Lower lobe of right lung (tissue), 2 donors: ENCODE data around the gene DNAJC30. TPM values are rescaled to one million over a fixed set of nuclear protein-coding genes. Genes with fewer than 3 reads are reported as not detected.

Source experiments
- ATAC-seq, 2 donors: fragments of 200-7000 bp; cut with Tn5 transposase; one replicate each; pipeline ENCODE4 v1.9.1; 2020 to 2022; ENCODE audit warnings: mild to moderate bottlenecking in 2 of 2, moderate library complexity in 2 of 2
- DNase-seq: peaks from one replicate; pipeline ENCODE4 v3.0.0-alpha.2; 2020
- H3K27ac ChIP-seq: fragments of 200-600 bp; one replicate; pipeline ENCODE4 v1.8.0; 2022
- H3K27me3 ChIP-seq: fragments of 200-600 bp; one replicate; pipeline ENCODE4 v1.8.0; 2022; ENCODE audit warnings: low read depth
- H3K36me3 ChIP-seq: fragments of 200-600 bp; one replicate; pipeline ENCODE4 v1.8.0; 2022; ENCODE audit warnings: mild to moderate bottlenecking
- H3K4me1 ChIP-seq: fragments of 200-600 bp; one replicate; pipeline ENCODE4 v1.8.0; 2022
- H3K4me3 ChIP-seq: fragments of 200-600 bp; one replicate; pipeline ENCODE4 v1.8.0; 2022; ENCODE audit warnings: mild to moderate bottlenecking
- H3K9me3 ChIP-seq: fragments of 200-600 bp; one replicate; pipeline ENCODE4 v1.8.0; 2022
- intact Hi-C: fragments of 100-400 bp; cut with DNase I; formaldehyde crosslinking; loops from one replicate; pipeline ENCODE4 v1.11.0; 2022
- microRNA-seq: library from miRNA; unstranded; fragments of <30 nt; microRNA quantifications from one replicate; pipeline ENCODE4 v1.2.0, GENCODE V29; 2020; ENCODE audit warnings: borderline number of aligned reads
- total RNA-seq: library from RNA; stranded (reverse); fragmentation: NEBNext Ultra II Directional; extraction: Animal tissue kit (Norgen Biotek cat#: 25700); gene quantifications from one replicate; pipeline ENCODE4 v1.2.1, GENCODE V29; 2021
- TF ChIP-seq, protein P1 (sequence below): fragments of 200-600 bp; IDR thresholded peaks from one replicate; pipeline ENCODE4 v1.8.0; 2022; ENCODE audit warnings: antibody characterized with exemption, mild to moderate bottlenecking
- donor health status: DM: no; HTN: yes; CAD: no; lungs with severe emphysema.

Gene DNAJC30
- total RNA-seq, 1 donor from 2014 or later, result 10.5 TPM

- no peaks in the 10 kb centered on the region for H3K4me1 ChIP-seq
- TF ChIP-seq, protein P1, sequence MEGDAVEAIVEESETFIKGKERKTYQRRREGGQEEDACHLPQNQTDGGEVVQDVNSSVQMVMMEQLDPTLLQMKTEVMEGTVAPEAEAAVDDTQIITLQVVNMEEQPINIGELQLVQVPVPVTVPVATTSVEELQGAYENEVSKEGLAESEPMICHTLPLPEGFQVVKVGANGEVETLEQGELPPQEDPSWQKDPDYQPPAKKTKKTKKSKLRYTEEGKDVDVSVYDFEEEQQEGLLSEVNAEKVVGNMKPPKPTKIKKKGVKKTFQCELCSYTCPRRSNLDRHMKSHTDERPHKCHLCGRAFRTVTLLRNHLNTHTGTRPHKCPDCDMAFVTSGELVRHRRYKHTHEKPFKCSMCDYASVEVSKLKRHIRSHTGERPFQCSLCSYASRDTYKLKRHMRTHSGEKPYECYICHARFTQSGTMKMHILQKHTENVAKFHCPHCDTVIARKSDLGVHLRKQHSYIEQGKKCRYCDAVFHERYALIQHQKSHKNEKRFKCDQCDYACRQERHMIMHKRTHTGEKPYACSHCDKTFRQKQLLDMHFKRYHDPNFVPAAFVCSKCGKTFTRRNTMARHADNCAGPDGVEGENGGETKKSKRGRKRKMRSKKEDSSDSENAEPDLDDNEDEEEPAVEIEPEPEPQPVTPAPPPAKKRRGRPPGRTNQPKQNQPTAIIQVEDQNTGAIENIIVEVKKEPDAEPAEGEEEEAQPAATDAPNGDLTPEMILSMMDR, result no peak
- peaks cover 25% of the 10 kb centered on the region for H3K27me3 ChIP-seq
- H3K36me3 ChIP-seq, result no peaks in the 10 kb centered on the region
- intact Hi-C loops, result no loop called here
- DNase-seq (no peak), ATAC-seq (no peak)
- no peak overlapping the region for H3K4me3 ChIP-seq
- H3K27ac ChIP-seq, result no peak overlapping the region
- no peaks in the 10 kb centered on the region for H3K9me3 ChIP-seq
Observed at GRCh38 chr7:73633323-73633722, 49.9 kb downstream of the DNAJC30 start.

DNA sequence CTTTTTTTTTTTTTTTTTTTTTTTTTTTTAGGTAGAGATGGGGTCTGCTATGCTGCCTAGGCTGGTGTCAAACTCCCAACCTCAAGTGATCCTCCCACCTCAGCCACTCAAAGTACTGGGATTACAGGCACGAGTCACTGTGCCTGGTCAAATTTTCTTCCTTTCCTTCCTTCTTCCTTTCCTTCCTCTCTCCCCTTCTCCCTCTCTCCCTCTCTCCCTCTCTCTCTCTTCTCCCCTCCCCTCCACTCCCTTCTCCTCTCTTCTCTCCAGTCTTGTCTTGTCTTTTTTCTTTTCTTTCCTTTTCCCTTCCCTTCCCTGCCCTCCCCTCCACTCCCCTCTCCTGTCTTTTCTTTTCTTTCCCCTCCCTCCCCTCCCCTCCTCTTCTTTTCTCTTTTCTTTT is 51.7 kb downstream of the DNAJC30 start:
- peaks cover 37% of the 10 kb centered on the region for H3K27me3 ChIP-seq
- no peak overlapping the region for H3K4me3 ChIP-seq
- H3K36me3 ChIP-seq, result no peaks in the 10 kb centered on the region
- TF ChIP-seq, protein P1, result no peak
- ATAC-seq (no peak), DNase-seq (no peak)
- no peak overlapping the region for H3K27ac ChIP-seq
- intact Hi-C loops, result no loop called here
- no peaks in the 10 kb centered on the region for H3K9me3 ChIP-seq
- no peaks in the 10 kb centered on the region for H3K4me1 ChIP-seq

Small RNA genes lying within 50 kb of the gene (microRNA-seq; reads per million reads assigned to microRNA genes)
- gene MIR4284, result not detected

Other genes with a start within 250 kb of the DNAJC30 start
- gene FZD9, start 249.7 kb downstream of the DNAJC30 start, total RNA-seq, result 0.92 TPM
- gene BAZ1B, start 161.2 kb downstream of the DNAJC30 start, total RNA-seq, result 56.0 TPM
- gene BCL7B, start 125.8 kb downstream of the DNAJC30 start, total RNA-seq, result 52.8 TPM
- 27.9 TPM for gene TBL2, start 104.9 kb downstream of the DNAJC30 start, total RNA-seq
- gene MLXIPL, start 58.9 kb downstream of the DNAJC30 start, total RNA-seq, result 10.7 TPM
- 1.3 TPM for gene VPS37D, start 15.6 kb downstream of the DNAJC30 start, total RNA-seq
- 42.4 TPM for gene BUD23, start 144 bp upstream of the DNAJC30 start, total RNA-seq
- 6.6 TPM for gene STX1A, start 36.2 kb upstream of the DNAJC30 start, total RNA-seq
- gene ABHD11, start 55.3 kb upstream of the DNAJC30 start, total RNA-seq, result 21.1 TPM
- 12.8 TPM for gene CLDN3, start 86.8 kb upstream of the DNAJC30 start, total RNA-seq
- 116 TPM for gene CLDN4, start 147.5 kb upstream of the DNAJC30 start, total RNA-seq
- gene METTL27, start 159.1 kb upstream of the DNAJC30 start, total RNA-seq, result 4.0 TPM
- gene TMEM270, start 177.7 kb upstream of the DNAJC30 start, total RNA-seq, result not detected